Uterus (tissue), 4 donors: ENCODE results near the gene CDK15. TPM values are rescaled to one million over a fixed set of nuclear protein-coding genes. Genes with fewer than 3 reads are reported as not detected.

Experiments
- DNase-seq, 2 donors: peaks; one replicate each; pipeline ENCODE4 v3.0.0-alpha.2; 2019 to 2020
- H3K27ac ChIP-seq, 2 donors: fragments of 200-600 bp; sonication (generic); 1 replicate in 1 of 2; 2 replicates in 1 of 2; pipeline ENCODE4 v1.5.1; 2016 to 2018
- H3K27me3 ChIP-seq, 2 donors: fragments of 200-600 bp; sonication (generic); one replicate each; pipeline ENCODE4 v1.5.1; 2018 to 2019; ENCODE audit warnings: control low read depth in 1 of 2
- H3K36me3 ChIP-seq, 2 donors: fragments of 200-600 bp; sonication (generic); one replicate each; pipeline ENCODE4 v1.5.1; 2019; ENCODE audit warnings: control low read depth in 1 of 2
- H3K4me1 ChIP-seq, 2 donors: fragments of 200-600 bp; sonication (generic); one replicate each; pipeline ENCODE4 v1.5.1; 2018 to 2019; ENCODE audit warnings: control low read depth in 1 of 2
- H3K4me3 ChIP-seq, 2 donors: fragments of 200-600 bp; sonication (generic); 1 replicate in 1 of 2; 2 replicates in 1 of 2; pipeline ENCODE4 v1.5.1; 2018 to 2019; ENCODE audit warnings: mild to moderate bottlenecking in 1 of 2
- H3K9me3 ChIP-seq, 2 donors: fragments of 200-600 bp; sonication (generic); one replicate each; pipeline ENCODE4 v1.5.1; 2019; ENCODE audit warnings: control low read depth in 1 of 2
- POLR2A ChIP-seq, 2 donors: fragments of 450-650 bp; IDR thresholded peaks; one replicate each; pipeline ENCODE4 v1.6.1; 2016; ENCODE audit warnings: antibody characterized with exemption in 2 of 2, mild to moderate bottlenecking in 1 of 2, moderate library complexity in 1 of 2
- intact Hi-C: fragments of 100-400 bp; cut with DNase I; formaldehyde crosslinking; loops from one replicate; pipeline ENCODE4 v1.15.1; 2023; ENCODE audit warnings: low total_unique reads
- total RNA-seq, 4 donors: library from RNA; depleted of rRNA in 3 of 4; stranded (reverse); fragments of >200 nt in 3 of 4; gene quantifications; one replicate each; pipeline versions ENCODE4 v1.1.0 to v1.2.4, GENCODE V29; 2014 to 2023
- TF ChIP-seq, protein P1 (sequence below), 4 experiments: fragments of 200-600 bp in 2 of 4; fragments of 450-650 bp in 2 of 4; sonication (generic) in 2 of 4; IDR thresholded peaks; one replicate each; pipeline ENCODE4 v1.5.1; 2016 to 2019; ENCODE audit warnings: antibody characterized with exemption in 4 of 4, mild to moderate bottlenecking in 2 of 4, moderate library complexity in 1 of 4
- donor health status: DM: yes; HTN: yes; CAD: no.

The CDK15 gene
- total RNA-seq, 4 donors from 2014 or later, result 0.55 to 6.9 (median 0.88) TPM; not detected in 1

- no peak for DNase-seq
- intact Hi-C loops, result no loop called here
Observed at GRCh38 chr2:201781557-201782051, 24.7 kb upstream of the CDK15 start.

DNA sequence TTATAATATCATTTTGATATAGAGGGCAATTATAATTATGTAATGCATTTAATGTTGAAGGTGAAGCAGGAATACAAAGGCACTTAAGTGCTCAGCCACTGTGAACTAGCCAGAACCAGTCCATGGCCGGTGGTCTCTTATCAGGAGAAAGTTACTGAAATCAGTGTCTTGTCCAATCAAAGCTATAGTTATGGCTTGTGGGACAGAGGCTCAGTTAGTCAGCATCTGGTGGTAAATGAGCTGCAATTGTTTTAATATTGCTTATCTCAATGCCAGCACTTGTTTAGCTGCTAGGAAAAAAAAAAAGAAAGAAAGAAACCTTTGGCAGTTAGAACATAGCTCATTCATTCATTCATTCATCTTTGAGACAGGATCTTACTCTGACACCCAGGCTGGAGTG lies 21.8 kb upstream of the CDK15 start:
- no peak for DNase-seq
- no peak overlapping the region for H3K27ac ChIP-seq
- no peaks in the 10 kb centered on the region for H3K36me3 ChIP-seq
- no peaks in the 10 kb centered on the region for H3K9me3 ChIP-seq
- TF ChIP-seq POLR2A (IDR thresholded peaks at IDR 0.05), result no peak
- TF ChIP-seq, protein P1, sequence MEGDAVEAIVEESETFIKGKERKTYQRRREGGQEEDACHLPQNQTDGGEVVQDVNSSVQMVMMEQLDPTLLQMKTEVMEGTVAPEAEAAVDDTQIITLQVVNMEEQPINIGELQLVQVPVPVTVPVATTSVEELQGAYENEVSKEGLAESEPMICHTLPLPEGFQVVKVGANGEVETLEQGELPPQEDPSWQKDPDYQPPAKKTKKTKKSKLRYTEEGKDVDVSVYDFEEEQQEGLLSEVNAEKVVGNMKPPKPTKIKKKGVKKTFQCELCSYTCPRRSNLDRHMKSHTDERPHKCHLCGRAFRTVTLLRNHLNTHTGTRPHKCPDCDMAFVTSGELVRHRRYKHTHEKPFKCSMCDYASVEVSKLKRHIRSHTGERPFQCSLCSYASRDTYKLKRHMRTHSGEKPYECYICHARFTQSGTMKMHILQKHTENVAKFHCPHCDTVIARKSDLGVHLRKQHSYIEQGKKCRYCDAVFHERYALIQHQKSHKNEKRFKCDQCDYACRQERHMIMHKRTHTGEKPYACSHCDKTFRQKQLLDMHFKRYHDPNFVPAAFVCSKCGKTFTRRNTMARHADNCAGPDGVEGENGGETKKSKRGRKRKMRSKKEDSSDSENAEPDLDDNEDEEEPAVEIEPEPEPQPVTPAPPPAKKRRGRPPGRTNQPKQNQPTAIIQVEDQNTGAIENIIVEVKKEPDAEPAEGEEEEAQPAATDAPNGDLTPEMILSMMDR (IDR thresholded peaks at IDR 0.05), result no peak
- intact Hi-C loops, result no loop called here
- H3K4me1 ChIP-seq, result no peaks in the 10 kb centered on the region
- no peaks in the 10 kb centered on the region for H3K27me3 ChIP-seq
- no peak overlapping the region for H3K4me3 ChIP-seq

More at GRCh38 chr2:201781557-201782051, 24.7 kb upstream of the CDK15 start:
- Histone ChIP-seq H3K4me1 (no peaks in the 10 kb centered on the region), H3K27me3 (no peaks in the 10 kb centered on the region), H3K9me3 (no peaks in the 10 kb centered on the region), H3K27ac (peak overlapping the region; percentile 90 to 93), H3K36me3 (no peaks in the 10 kb centered on the region), H3K4me3 (peak overlapping the region; percentile 95)
- TF ChIP-seq, protein P1 (IDR thresholded peaks at IDR 0.05), result no peak
- no peak for TF ChIP-seq POLR2A (IDR thresholded peaks at IDR 0.05)

DNA sequence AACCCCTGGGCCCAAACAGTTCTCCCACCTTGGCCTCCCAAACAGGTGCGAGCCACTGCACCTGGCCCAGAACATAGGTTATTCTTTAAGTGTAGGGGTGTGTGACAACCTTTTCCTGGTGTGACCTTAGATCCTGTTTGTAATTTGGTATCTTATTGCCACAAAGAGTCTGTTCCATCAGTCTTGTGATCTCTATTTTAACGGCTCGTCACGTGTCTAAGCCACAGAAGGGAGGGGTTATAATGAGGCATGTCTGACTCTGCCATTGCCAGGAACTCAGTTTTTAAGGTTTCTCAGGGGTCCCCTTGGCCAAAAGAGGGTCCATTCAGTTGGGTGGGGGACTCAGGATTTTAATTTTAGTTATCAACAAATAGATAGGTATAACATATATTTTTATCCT lies 21.2 kb upstream of the CDK15 start:
- no peak overlapping the region for H3K4me3 ChIP-seq
- H3K4me1 ChIP-seq, result no peaks in the 10 kb centered on the region
- intact Hi-C loops, result no loop called here
- H3K9me3 ChIP-seq, result no peaks in the 10 kb centered on the region
- H3K27ac ChIP-seq, result no peak overlapping the region
- TF ChIP-seq POLR2A (IDR thresholded peaks at IDR 0.05), result no peak
- TF ChIP-seq, protein P1 (IDR thresholded peaks at IDR 0.05), result no peak
- DNase-seq, result no peak
- H3K27me3 ChIP-seq, result no peaks in the 10 kb centered on the region
- no peaks in the 10 kb centered on the region for H3K36me3 ChIP-seq

- no peaks in the 10 kb centered on the region for H3K27me3 ChIP-seq
- TF ChIP-seq, protein P1 (IDR thresholded peaks at IDR 0.05), result no peak
- H3K9me3 ChIP-seq, result no peaks in the 10 kb centered on the region
- H3K36me3 ChIP-seq, result no peaks in the 10 kb centered on the region
- H3K4me3 ChIP-seq, result no peak overlapping the region
- intact Hi-C loops, result no loop called here
- H3K4me1 ChIP-seq, result no peaks in the 10 kb centered on the region
- H3K27ac ChIP-seq, result no peak overlapping the region
- no peak for DNase-seq
Observed at GRCh38 chr2:201786471-201786870, 19.9 kb upstream of the CDK15 start.

DNA sequence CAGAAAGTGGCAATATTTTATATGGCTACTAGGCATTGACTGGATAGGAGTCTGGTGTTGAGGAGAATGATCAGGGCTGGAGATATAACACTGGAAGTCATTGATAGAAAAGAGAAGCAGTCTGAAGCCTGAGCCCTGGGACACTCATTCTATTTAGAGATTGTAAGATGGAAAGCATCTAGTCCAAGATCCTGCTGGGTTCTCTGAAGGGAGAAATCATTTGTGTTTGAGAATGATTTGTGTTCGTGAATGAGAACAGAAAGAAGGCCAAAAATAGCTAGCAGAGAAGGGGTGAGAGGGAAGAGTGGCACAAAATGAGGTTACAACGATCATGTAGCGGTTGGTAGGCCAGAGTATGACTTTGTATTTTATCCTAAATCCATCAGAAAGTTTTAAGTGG lies 18.0 kb upstream of the CDK15 start:
- no peaks in the 10 kb centered on the region for H3K9me3 ChIP-seq
- H3K27ac ChIP-seq, result no peak overlapping the region
- H3K27me3 ChIP-seq, result no peaks in the 10 kb centered on the region
- no peaks in the 10 kb centered on the region for H3K4me1 ChIP-seq
- no peaks in the 10 kb centered on the region for H3K36me3 ChIP-seq
- intact Hi-C loops, result no loop called here
- H3K4me3 ChIP-seq, result no peak overlapping the region
- DNase-seq, result no peak
- TF ChIP-seq POLR2A (IDR thresholded peaks at IDR 0.05), result no peak
- TF ChIP-seq, protein P1 (IDR thresholded peaks at IDR 0.05), result no peak
